Trophoblast cell (in vitro differentiated cells and primary cell): Measurements from ENCODE around the gene XAGE1A.
"Not testable (repeated sequence)": the region's sequence is repeated elsewhere in the genome, so short reads cannot be mapped to it uniquely, and the experiment has no call there.

Source experiments
- DNase-seq, 2 donors: peaks; one replicate each; pipeline ENCODE4 v3.0.0-alpha.2; 2016
- H2AFZ ChIP-seq: 2 replicates; pipeline ENCODE4 v1.6.1; 2013; ENCODE audit warnings: low read length, moderate library complexity, mild to moderate bottlenecking; ENCODE audit not compliant: insufficient read depth, poor library complexity
- H2AK5ac ChIP-seq: 2 replicates; pipeline ENCODE4 v1.6.1; 2013; ENCODE audit warnings: mild to moderate bottlenecking, low read length
- H2BK120ac ChIP-seq: 2 replicates; pipeline ENCODE4 v1.6.1; 2013; ENCODE audit warnings: low read length, mild to moderate bottlenecking, moderate library complexity; ENCODE audit not compliant: insufficient read depth, poor library complexity
- H2BK12ac ChIP-seq: 2 replicates; pipeline ENCODE4 v1.6.1; 2013; ENCODE audit warnings: mild to moderate bottlenecking, low read length, moderate library complexity
- H2BK5ac ChIP-seq: 2 replicates; pipeline ENCODE4 v1.6.1; 2013; ENCODE audit warnings: low read length, low read depth, moderate library complexity, mild to moderate bottlenecking; ENCODE audit not compliant: poor library complexity
- H3K14ac ChIP-seq: 2 replicates; pipeline ENCODE4 v1.6.1; 2013; ENCODE audit warnings: mild to moderate bottlenecking, low read length
- H3K18ac ChIP-seq: 2 replicates; pipeline ENCODE4 v1.6.1; 2013; ENCODE audit warnings: mild to moderate bottlenecking, low read length
- H3K23ac ChIP-seq: 2 replicates; pipeline ENCODE4 v1.6.1; 2013; ENCODE audit warnings: low read length
- H3K27ac ChIP-seq: 2 replicates; pipeline ENCODE4 v1.5.1; 2013; ENCODE audit warnings: low read depth, mild to moderate bottlenecking, inconsistent platforms, low read length, moderate library complexity
- H3K27me3 ChIP-seq: 2 replicates; pipeline ENCODE4 v1.6.1; 2013; ENCODE audit warnings: inconsistent platforms, mild to moderate bottlenecking, low read length, moderate library complexity; ENCODE audit not compliant: insufficient read depth
- H3K36me3 ChIP-seq, 2 experiments: 1 replicate in 1 of 2; 2 replicates in 1 of 2; pipeline ENCODE4 v1.6.1; 2013; ENCODE audit warnings: low read length in 2 of 2, mild to moderate bottlenecking in 2 of 2, moderate library complexity in 1 of 2; ENCODE audit not compliant: insufficient read depth in 2 of 2, control insufficient read depth in 1 of 2
- H3K4ac ChIP-seq: 2 replicates; pipeline ENCODE4 v1.6.1; 2013; ENCODE audit warnings: low read depth, mild to moderate bottlenecking, low read length, moderate library complexity
- H3K4me1 ChIP-seq, 2 experiments: 1 replicate in 1 of 2; 2 replicates in 1 of 2; pipeline ENCODE4 v1.6.1; 2013; ENCODE audit warnings: low read length in 2 of 2, mild to moderate bottlenecking in 2 of 2, moderate library complexity in 1 of 2; ENCODE audit not compliant: insufficient read depth in 2 of 2, control insufficient read depth in 1 of 2
- H3K4me2 ChIP-seq: 2 replicates; pipeline ENCODE4 v1.6.1; 2013; ENCODE audit warnings: inconsistent platforms, mild to moderate bottlenecking, low read length, moderate library complexity
- H3K4me3 ChIP-seq: 2 replicates; pipeline ENCODE4 v1.5.1; 2013; ENCODE audit warnings: mild to moderate bottlenecking, low read depth, low read length, inconsistent platforms
- H3K79me1 ChIP-seq: one replicate; pipeline ENCODE4 v1.6.1; 2013; ENCODE audit warnings: low read length
- H3K79me2 ChIP-seq: 2 replicates; pipeline ENCODE4 v1.6.1; 2013; ENCODE audit warnings: low read length, mild to moderate bottlenecking; ENCODE audit not compliant: control insufficient read depth, insufficient read depth, poor library complexity
- H3K9ac ChIP-seq: 2 replicates; pipeline ENCODE4 v1.6.1; 2013; ENCODE audit warnings: mild to moderate bottlenecking, low read length
- H3K9me3 ChIP-seq: 2 replicates; pipeline ENCODE4 v1.6.1; 2013; ENCODE audit warnings: low read depth, mild to moderate bottlenecking, control low read depth, inconsistent platforms, low read length; ENCODE audit not compliant: insufficient read depth
- H4K12ac ChIP-seq: 2 replicates; pipeline ENCODE4 v1.6.1; 2013; ENCODE audit warnings: low read depth, mild to moderate bottlenecking, low read length, moderate library complexity
- H4K8ac ChIP-seq: 2 replicates; pipeline ENCODE4 v1.6.1; 2013; ENCODE audit warnings: low read depth, mild to moderate bottlenecking, low read length, moderate library complexity
- H4K91ac ChIP-seq: one replicate; pipeline ENCODE4 v1.6.1; 2013; ENCODE audit warnings: low read depth, mild to moderate bottlenecking, low read length, moderate library complexity
- WGBS: extraction: QIAGEN DNeasy Blood & Tissue Kit; methylation state at CpG from one replicate; pipeline ENCODE4 v1.1.7; 2013; ENCODE audit warnings: missing lambda C conversion rate; ENCODE audit not compliant: insufficient read length, insufficient coverage; ENCODE audit errors: extremely low coverage; 5-methylcytosine and 5-hydroxymethylcytosine counted together

XAGE1A gene

DNA sequence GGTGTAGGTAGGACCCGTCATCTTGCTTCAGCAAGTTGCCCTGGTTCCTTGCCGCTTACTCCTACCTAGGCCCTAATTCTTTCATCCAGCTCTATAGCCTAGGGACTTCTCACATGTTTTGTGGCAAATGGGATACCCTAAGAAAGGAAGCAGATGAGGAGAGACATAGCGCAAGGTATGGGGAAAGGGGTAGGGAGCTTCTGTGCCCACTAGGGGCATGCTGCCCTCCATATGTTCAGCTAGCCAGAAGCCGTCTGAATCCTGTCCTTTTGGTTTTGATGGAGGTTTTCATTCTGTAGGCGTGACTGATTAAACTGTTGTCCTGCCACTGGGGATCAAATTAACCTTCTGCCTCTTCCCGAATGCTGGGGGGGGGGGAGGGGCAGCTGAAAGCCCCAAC, 15.5 kb downstream of the XAGE1A start:
- not testable (repeated sequence) for H3K4me2 ChIP-seq, H2BK12ac ChIP-seq, H3K27ac ChIP-seq, H3K27me3 ChIP-seq, H2AK5ac ChIP-seq, H3K14ac ChIP-seq, H3K4me3 ChIP-seq, H3K18ac ChIP-seq, H3K36me3 ChIP-seq, H2AFZ ChIP-seq, H4K8ac ChIP-seq, H3K9me3 ChIP-seq, H3K4ac ChIP-seq, H2BK5ac ChIP-seq, H3K79me1 ChIP-seq, H3K79me2 ChIP-seq, H4K91ac ChIP-seq, H2BK120ac ChIP-seq, H3K23ac ChIP-seq, DNase-seq, H3K9ac ChIP-seq, H3K4me1 ChIP-seq, H4K12ac ChIP-seq
- no CpG with 5 or more reads among the region's 6 CpGs for WGBS

DNA sequence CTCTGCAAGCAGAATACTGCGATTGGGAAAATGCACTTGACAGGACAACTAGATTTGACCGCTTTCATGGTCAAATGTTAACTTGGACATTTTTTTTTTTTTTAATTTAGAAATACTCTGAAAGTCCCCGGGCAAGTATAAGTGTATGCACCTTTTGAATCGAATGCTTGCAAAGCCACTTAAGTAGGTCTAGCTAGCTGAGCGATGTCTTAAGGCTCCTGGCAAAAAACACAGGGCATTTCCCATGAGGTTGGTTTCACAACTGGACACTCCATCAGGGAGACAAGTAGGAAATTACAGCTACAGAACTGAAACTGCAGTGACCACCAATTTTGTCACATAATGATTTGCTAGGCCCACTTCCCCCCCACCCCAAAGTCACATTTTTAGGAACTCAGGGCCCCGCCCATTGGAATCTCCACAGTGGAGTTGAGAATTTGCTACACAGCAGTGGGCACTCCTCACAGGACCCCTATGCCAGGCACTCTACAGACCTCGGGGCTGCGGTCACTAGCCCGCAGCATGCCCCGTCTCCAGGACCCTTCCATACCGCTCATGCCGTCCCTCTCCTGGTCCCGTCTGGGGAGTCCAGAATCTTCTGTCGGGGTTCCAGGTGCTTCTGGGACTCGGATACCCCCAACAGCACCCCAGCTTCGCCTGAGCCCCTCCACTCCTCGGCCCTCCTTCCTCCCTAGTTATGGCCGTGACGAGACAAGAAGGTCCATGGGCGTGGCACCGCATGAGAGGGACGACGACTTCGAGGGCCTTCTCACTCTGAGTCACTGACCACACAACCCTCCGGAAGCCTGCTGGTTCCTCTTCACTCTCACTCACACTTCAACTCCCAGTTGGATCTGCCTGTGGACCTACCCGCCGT, 20.7 kb downstream of the XAGE1A start:
- H3K27ac ChIP-seq, H3K4me1 ChIP-seq, H3K4ac ChIP-seq, H3K9me3 ChIP-seq, H2AFZ ChIP-seq, H3K23ac ChIP-seq, DNase-seq, H4K8ac ChIP-seq, H3K79me1 ChIP-seq, H3K14ac ChIP-seq, H2AK5ac ChIP-seq, H3K18ac ChIP-seq, H3K79me2 ChIP-seq, H3K27me3 ChIP-seq, H2BK12ac ChIP-seq, H4K91ac ChIP-seq, H2BK120ac ChIP-seq, H3K4me2 ChIP-seq, H3K4me3 ChIP-seq, H2BK5ac ChIP-seq, H4K12ac ChIP-seq, H3K9ac ChIP-seq, H3K36me3 ChIP-seq: not testable (repeated sequence)
- no CpG with 5 or more reads among the region's 27 CpGs for WGBS

DNA sequence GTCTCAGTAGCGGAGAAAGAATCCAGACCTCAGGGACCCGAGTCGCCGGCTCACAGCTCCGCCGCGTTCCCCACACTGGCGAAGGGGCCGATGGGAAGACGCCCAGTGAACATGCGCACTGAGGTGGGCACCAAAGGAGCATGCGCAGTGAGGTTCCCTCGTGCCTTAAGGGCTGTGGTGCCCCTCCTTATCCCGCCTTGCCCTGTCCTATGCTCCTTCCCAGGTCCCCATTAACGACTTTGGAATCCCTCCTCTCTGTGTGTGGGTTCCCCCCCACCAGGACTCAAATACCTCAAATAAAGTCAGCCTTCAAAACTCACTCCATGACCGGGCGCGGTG, 21.3 kb downstream of the XAGE1A start, which contains the start of gene XAGE1B:
TSS of gene XAGE1B (minus strand) at position 77 of the 339 bp plus-strand sequence. CDS start 1,536 bp downstream, outside the sequence.
- not testable (repeated sequence) for H2BK5ac ChIP-seq, H3K9ac ChIP-seq, H3K79me2 ChIP-seq, H3K4ac ChIP-seq, H4K8ac ChIP-seq, H2AK5ac ChIP-seq, H3K4me1 ChIP-seq, DNase-seq, H3K4me3 ChIP-seq, H3K18ac ChIP-seq, H2BK12ac ChIP-seq, H3K4me2 ChIP-seq, H2AFZ ChIP-seq, H2BK120ac ChIP-seq, H3K23ac ChIP-seq, H3K27ac ChIP-seq, H3K14ac ChIP-seq, H4K91ac ChIP-seq, H4K12ac ChIP-seq, H3K9me3 ChIP-seq, H3K36me3 ChIP-seq, H3K27me3 ChIP-seq, H3K79me1 ChIP-seq
- no CpG with 5 or more reads among the region's 18 CpGs for WGBS

DNA sequence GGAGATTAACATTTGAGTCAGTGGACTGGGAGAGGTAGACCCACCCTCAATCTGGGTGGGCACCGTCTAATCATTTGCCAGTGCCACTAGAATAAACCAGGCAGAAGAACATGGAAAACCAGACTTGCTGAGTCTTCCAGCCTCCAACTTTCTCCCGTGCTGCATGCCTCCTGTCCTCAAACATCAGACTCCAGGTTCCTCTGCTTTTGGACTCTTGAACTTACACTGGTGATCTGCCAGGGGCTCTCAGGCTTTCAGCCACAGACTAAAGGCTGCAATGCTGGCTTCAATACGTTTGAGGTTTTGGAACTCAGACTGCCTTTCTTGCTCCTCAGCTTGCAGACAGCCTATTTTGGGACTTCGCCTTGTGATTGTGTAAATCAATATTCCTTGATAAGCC, 45.4 kb downstream of the XAGE1A start:
- not testable (repeated sequence) for H4K91ac ChIP-seq, H2BK120ac ChIP-seq
- WGBS: no CpG with 5 or more reads among the region's 4 CpGs

More for the DNA sequence above, 45.4 kb downstream of the XAGE1A start:
- H3K4me2 ChIP-seq, H3K9me3 ChIP-seq, H3K18ac ChIP-seq, H3K23ac ChIP-seq, H2AK5ac ChIP-seq, H2AFZ ChIP-seq, H4K12ac ChIP-seq, H2BK5ac ChIP-seq, H3K79me1 ChIP-seq, H3K14ac ChIP-seq, H3K9ac ChIP-seq, H3K4me3 ChIP-seq, H3K36me3 ChIP-seq, H4K8ac ChIP-seq, DNase-seq, H3K79me2 ChIP-seq, H2BK12ac ChIP-seq, H3K27me3 ChIP-seq, H3K4me1 ChIP-seq, H3K27ac ChIP-seq, H3K4ac ChIP-seq: not testable (repeated sequence)
